WTC11 (cell line): ENCODE results near the gene HEXD.

ENCODE experiments used
- ELF4 ChIP-seq: sonication (generic); formaldehyde crosslinking; IDR thresholded peaks from 2 replicates; pipeline ENCODE4 v1.8.1; 2022; ENCODE audit warnings: low read depth, mild to moderate bottlenecking, moderate library complexity, missing genetic modification reagents
- NR2C2 ChIP-seq: sonication (generic); formaldehyde crosslinking; IDR thresholded peaks from 2 replicates; pipeline ENCODE4 v1.8.0; 2022; ENCODE audit warnings: mild to moderate bottlenecking, missing genetic modification reagents
- RELA ChIP-seq: sonication (generic); formaldehyde crosslinking; IDR thresholded peaks from 2 replicates; pipeline ENCODE4 v1.8.1; 2022; ENCODE audit warnings: missing genetic modification reagents, mild to moderate bottlenecking, borderline replicate concordance
- TCF7 ChIP-seq: sonication (generic); formaldehyde crosslinking; IDR thresholded peaks from 2 replicates; pipeline ENCODE4 v1.8.0; 2022; ENCODE audit warnings: mild to moderate bottlenecking, low read depth, missing genetic modification reagents, moderate library complexity
- TEAD4 ChIP-seq: sonication (generic); formaldehyde crosslinking; IDR thresholded peaks from 2 replicates; pipeline ENCODE4 v1.8.0; 2022; ENCODE audit warnings: mild to moderate bottlenecking, missing genetic modification reagents
- ZNF263 ChIP-seq: sonication (generic); formaldehyde crosslinking; IDR thresholded peaks from 2 replicates; pipeline ENCODE4 v1.8.1; 2022; ENCODE audit warnings: low read depth, mild to moderate bottlenecking, moderate library complexity, missing genetic modification reagents
- TF ChIP-seq, protein P1 (sequence below): fragments of 200-600 bp; IDR thresholded peaks from 2 replicates; pipeline ENCODE4 v1.8.0; 2022; ENCODE audit warnings: antibody characterized with exemption
- TF ChIP-seq, protein P2 (sequence below): sonication (generic); formaldehyde crosslinking; IDR thresholded peaks from 2 replicates; pipeline ENCODE4 v1.8.1; 2022; ENCODE audit warnings: mild to moderate bottlenecking, moderate library complexity, missing genetic modification reagents
- TF ChIP-seq, protein P3 (sequence below): sonication (generic); formaldehyde crosslinking; IDR thresholded peaks from 2 replicates; pipeline ENCODE4 v1.8.1; 2022; ENCODE audit warnings: low read depth, mild to moderate bottlenecking, moderate library complexity, missing genetic modification reagents, borderline replicate concordance
- TF ChIP-seq, protein P4 (sequence below): sonication (generic); formaldehyde crosslinking; conservative IDR thresholded peaks from 2 replicates; pipeline ENCODE4 v1.8.1; 2022; ENCODE audit warnings: mild to moderate bottlenecking, missing genetic modification reagents
- TF ChIP-seq, protein P5 (sequence below): sonication (generic); formaldehyde crosslinking; IDR thresholded peaks from 2 replicates; pipeline ENCODE4 v1.8.1; 2022; ENCODE audit warnings: missing genetic modification reagents, borderline replicate concordance
- TF ChIP-seq, protein P6 (sequence below): sonication (generic); formaldehyde crosslinking; IDR thresholded peaks from 2 replicates; pipeline ENCODE4 v1.8.1; 2023; ENCODE audit warnings: mild to moderate bottlenecking, missing genetic modification reagents

DNA sequence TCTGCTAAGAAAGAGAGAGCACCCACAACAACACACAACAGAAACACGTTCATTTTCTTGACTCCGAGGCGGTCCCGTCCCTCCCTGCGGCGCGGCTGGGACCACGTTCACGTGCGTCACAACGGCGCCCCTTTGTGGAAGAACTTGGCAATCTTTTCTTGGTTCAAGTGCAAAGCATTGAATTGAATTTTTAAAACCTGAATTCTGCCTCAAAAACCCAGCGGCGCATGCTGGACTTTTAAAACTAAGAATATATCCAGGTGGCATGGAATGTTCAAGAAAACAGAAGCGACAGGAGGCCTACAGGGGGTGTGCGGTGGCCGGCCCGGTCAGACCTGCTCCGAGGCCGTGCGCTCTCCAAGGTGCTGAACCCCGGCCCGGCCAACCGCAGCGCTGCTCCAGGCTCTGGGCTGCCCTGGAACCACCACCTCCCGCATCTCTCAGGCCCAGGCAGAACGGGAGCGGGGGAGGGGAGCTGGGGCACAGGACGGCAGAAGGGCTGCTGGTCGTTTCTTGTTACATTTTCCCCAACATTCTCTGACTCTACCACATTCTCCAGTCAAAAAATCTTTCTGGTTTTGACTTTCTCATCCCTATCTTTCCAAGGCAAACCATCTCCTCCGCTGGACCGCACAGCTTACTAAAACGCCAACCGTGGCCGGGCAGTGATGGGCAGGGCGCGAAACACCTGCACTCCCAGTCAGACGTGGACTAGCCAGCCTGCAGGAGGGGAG, 3.4 kb upstream of the HEXD start:
- TF ChIP-seq, protein P1, sequence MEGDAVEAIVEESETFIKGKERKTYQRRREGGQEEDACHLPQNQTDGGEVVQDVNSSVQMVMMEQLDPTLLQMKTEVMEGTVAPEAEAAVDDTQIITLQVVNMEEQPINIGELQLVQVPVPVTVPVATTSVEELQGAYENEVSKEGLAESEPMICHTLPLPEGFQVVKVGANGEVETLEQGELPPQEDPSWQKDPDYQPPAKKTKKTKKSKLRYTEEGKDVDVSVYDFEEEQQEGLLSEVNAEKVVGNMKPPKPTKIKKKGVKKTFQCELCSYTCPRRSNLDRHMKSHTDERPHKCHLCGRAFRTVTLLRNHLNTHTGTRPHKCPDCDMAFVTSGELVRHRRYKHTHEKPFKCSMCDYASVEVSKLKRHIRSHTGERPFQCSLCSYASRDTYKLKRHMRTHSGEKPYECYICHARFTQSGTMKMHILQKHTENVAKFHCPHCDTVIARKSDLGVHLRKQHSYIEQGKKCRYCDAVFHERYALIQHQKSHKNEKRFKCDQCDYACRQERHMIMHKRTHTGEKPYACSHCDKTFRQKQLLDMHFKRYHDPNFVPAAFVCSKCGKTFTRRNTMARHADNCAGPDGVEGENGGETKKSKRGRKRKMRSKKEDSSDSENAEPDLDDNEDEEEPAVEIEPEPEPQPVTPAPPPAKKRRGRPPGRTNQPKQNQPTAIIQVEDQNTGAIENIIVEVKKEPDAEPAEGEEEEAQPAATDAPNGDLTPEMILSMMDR: no peak; the same call in 1 of the 2 replicates
- 0 out of 2 replicates have a peak, but pooled peaks have one; percentile 45 for TF ChIP-seq NR2C2 (CRISPR knock-in tag)
- no peak for TF ChIP-seq ZNF263
- peak; percentile 72; the same call in 1 of the 2 replicates for TF ChIP-seq ELF4 (CRISPR knock-in tag)
- TF ChIP-seq RELA: no peak; the same call in 1 of the 2 replicates
- TF ChIP-seq TEAD4 (CRISPR knock-in tag): peak; percentile 85
- TF ChIP-seq, protein P2, sequence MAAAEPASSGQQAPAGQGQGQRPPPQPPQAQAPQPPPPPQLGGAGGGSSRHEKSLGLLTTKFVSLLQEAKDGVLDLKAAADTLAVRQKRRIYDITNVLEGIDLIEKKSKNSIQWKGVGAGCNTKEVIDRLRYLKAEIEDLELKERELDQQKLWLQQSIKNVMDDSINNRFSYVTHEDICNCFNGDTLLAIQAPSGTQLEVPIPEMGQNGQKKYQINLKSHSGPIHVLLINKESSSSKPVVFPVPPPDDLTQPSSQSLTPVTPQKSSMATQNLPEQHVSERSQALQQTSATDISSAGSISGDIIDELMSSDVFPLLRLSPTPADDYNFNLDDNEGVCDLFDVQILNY (CRISPR knock-in tag): no peak
- no peak; the same call in 1 of the 2 replicates for TF ChIP-seq TCF7
- TF ChIP-seq, protein P3, sequence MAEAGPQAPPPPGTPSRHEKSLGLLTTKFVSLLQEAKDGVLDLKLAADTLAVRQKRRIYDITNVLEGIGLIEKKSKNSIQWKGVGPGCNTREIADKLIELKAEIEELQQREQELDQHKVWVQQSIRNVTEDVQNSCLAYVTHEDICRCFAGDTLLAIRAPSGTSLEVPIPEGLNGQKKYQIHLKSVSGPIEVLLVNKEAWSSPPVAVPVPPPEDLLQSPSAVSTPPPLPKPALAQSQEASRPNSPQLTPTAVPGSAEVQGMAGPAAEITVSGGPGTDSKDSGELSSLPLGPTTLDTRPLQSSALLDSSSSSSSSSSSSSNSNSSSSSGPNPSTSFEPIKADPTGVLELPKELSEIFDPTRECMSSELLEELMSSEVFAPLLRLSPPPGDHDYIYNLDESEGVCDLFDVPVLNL (CRISPR knock-in tag): 0 out of 2 replicates have a peak, but pooled peaks have one; percentile 23
- TF ChIP-seq, protein P4, sequence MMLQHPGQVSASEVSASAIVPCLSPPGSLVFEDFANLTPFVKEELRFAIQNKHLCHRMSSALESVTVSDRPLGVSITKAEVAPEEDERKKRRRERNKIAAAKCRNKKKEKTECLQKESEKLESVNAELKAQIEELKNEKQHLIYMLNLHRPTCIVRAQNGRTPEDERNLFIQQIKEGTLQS (CRISPR knock-in tag): no peak
- TF ChIP-seq, protein P5, sequence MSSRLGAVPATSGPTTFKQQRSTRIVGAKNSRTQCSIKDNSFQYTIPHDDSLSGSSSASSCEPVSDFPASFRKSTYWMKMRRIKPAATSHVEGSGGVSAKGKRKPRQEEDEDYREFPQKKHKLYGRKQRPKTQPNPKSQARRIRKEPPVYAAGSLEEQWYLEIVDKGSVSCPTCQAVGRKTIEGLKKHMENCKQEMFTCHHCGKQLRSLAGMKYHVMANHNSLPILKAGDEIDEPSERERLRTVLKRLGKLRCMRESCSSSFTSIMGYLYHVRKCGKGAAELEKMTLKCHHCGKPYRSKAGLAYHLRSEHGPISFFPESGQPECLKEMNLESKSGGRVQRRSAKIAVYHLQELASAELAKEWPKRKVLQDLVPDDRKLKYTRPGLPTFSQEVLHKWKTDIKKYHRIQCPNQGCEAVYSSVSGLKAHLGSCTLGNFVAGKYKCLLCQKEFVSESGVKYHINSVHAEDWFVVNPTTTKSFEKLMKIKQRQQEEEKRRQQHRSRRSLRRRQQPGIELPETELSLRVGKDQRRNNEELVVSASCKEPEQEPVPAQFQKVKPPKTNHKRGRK (CRISPR knock-in tag): no peak
- TF ChIP-seq, protein P6, sequence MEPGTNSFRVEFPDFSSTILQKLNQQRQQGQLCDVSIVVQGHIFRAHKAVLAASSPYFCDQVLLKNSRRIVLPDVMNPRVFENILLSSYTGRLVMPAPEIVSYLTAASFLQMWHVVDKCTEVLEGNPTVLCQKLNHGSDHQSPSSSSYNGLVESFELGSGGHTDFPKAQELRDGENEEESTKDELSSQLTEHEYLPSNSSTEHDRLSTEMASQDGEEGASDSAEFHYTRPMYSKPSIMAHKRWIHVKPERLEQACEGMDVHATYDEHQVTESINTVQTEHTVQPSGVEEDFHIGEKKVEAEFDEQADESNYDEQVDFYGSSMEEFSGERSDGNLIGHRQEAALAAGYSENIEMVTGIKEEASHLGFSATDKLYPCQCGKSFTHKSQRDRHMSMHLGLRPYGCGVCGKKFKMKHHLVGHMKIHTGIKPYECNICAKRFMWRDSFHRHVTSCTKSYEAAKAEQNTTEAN (CRISPR knock-in tag): peak; percentile 67; the same call in 1 of the 2 replicates
